ENCODE data around the gene POLG. TPM values are rescaled to one million over a fixed set of nuclear protein-coding genes. Genes with fewer than 3 reads are reported as not detected.

Gene POLG
- total RNA-seq, 1 donor: 40.3 TPM

- H3K4me3 ChIP-seq (ENCODE audit: low read depth, low read length): no peak overlapping the region
- no peak for DNase-seq (ENCODE audit: low read depth)
- TF ChIP-seq, protein P1, sequence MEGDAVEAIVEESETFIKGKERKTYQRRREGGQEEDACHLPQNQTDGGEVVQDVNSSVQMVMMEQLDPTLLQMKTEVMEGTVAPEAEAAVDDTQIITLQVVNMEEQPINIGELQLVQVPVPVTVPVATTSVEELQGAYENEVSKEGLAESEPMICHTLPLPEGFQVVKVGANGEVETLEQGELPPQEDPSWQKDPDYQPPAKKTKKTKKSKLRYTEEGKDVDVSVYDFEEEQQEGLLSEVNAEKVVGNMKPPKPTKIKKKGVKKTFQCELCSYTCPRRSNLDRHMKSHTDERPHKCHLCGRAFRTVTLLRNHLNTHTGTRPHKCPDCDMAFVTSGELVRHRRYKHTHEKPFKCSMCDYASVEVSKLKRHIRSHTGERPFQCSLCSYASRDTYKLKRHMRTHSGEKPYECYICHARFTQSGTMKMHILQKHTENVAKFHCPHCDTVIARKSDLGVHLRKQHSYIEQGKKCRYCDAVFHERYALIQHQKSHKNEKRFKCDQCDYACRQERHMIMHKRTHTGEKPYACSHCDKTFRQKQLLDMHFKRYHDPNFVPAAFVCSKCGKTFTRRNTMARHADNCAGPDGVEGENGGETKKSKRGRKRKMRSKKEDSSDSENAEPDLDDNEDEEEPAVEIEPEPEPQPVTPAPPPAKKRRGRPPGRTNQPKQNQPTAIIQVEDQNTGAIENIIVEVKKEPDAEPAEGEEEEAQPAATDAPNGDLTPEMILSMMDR (IDR thresholded peaks at IDR 0.05; ENCODE audit: insufficient read depth, low read length): no peak
Observed at GRCh38 chr15:89325039-89325803, 9.4 kb downstream of the POLG start.

DNA sequence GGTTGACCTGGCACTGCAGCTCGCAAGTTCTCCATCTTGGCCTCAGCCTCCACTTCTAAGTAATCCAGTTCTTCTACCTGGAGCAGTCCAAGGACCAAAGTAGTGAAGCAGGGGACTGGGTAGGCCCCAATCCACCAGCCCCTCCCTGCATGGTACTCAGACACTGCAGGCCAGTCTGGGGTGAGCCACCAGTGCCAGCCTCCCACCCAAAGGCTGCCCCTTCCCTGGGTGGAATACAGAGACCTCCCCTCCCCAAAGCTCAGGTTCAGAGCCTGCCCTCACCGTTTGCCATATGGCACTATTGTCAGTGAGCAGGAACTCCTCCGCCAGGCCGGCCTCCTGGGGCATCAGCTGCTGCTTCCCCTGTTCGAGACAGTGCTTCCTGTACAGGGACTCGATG is 10.8 kb downstream of the POLG start:
- TF ChIP-seq, protein P1 (IDR thresholded peaks at IDR 0.05; ENCODE audit: insufficient read depth, low read length): no peak
- no peak for DNase-seq (ENCODE audit: low read depth)
- no peak overlapping the region for H3K4me3 ChIP-seq (ENCODE audit: low read depth, low read length)

DNA sequence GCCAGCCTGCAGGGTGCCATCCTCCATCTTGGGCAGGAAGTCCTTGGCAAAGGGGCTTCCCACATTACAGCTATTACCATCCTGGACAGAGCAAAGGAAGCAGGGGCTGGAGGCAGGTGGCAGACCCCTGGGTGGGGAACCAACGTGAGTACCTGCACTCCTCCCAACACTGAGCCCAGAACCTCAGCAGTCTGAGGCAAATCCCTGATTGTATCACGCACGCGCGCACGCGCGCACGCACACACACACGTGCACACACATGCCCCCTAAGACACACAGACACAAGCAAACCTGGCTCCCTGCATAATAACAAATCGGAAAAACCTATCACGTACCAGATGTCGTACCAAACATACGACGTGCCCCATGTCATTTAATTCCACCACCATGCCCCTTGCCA is 11.8 kb downstream of the POLG start:
- H3K4me3 ChIP-seq (ENCODE audit: low read depth, low read length): no peak overlapping the region
- TF ChIP-seq, protein P1 (IDR thresholded peaks at IDR 0.05; ENCODE audit: insufficient read depth, low read length): no peak
- DNase-seq (ENCODE audit: low read depth): no peak

- TF ChIP-seq, protein P1 (IDR thresholded peaks at IDR 0.05; ENCODE audit: insufficient read depth, low read length): no peak
- no peak for DNase-seq (ENCODE audit: low read depth)
- no peak overlapping the region for H3K4me3 ChIP-seq (ENCODE audit: low read depth, low read length)
Observed at GRCh38 chr15:89321521-89322410, 12.9 kb downstream of the POLG start.

- H3K4me3 ChIP-seq (ENCODE audit: low read depth, low read length): no peak overlapping the region
- DNase-seq (ENCODE audit: low read depth): no peak
- TF ChIP-seq, protein P1 (IDR thresholded peaks at IDR 0.05; ENCODE audit: insufficient read depth, low read length): no peak
Observed at GRCh38 chr15:89320200-89320599, 14.4 kb downstream of the POLG start.

GRCh38 chr15:89319678-89320077 is 14.9 kb downstream of the POLG start:
- no peak overlapping the region for H3K4me3 ChIP-seq (ENCODE audit: low read depth, low read length)
- DNase-seq (ENCODE audit: low read depth): no peak
- TF ChIP-seq, protein P1 (IDR thresholded peaks at IDR 0.05; ENCODE audit: insufficient read depth, low read length): no peak

Measured in fibroblast of the aortic adventitia (primary cell).